Esophagus mucosa (tissue), 1 donor: ENCODE data around the gene MFSD6. TPM values are rescaled to one million over a fixed set of nuclear protein-coding genes. Genes with fewer than 3 reads are reported as not detected.
A peak's percentile ranks its signal among the peaks of the same experiment; 100 is the strongest.
"Not testable (repeated sequence)": the region's sequence is repeated elsewhere in the genome, so short reads cannot be mapped to it uniquely, and the experiment has no call there.

Experiments used
- ATAC-seq: fragments of 200-7000 bp; cut with Tn5 transposase; one replicate; pipeline ENCODE4 v1.9.1; 2020
- total RNA-seq: library from RNA; stranded (reverse); gene quantifications from one replicate; pipeline ENCODE4 v1.2.4, GENCODE V29; 2023
- donor health status: DM: yes; HTN: yes; CAD: no.

Gene MFSD6
- total RNA-seq, 1 donor from 2014 or later: 59.2 TPM

GRCh38 chr2:190467575-190468083, 59.5 kb downstream of the MFSD6 start:
- no peak for ATAC-seq

DNA sequence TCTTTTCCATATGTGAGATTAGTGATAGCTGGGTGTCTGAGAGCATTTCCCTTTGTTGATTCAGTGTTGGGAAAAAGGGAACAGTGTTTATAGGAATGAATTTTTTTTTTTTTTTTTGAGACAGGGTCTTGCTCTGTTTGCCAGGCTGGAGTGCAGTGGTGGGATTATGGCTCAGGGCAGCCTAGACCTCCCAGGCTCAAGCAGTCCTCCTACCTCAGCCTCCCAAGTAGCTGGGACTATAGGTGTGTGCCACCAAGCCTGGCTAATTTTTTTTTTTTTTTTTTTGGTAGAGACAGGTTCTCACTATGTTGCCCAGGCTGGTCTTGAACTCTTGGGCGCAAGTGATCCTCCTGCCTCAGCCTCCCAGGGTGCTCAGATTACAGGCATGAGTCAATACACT, 60.2 kb downstream of the MFSD6 start:
- ATAC-seq: not testable (repeated sequence)

GRCh38 chr2:190468814-190469569, 60.8 kb downstream of the MFSD6 start:
- peak; percentile 80 for ATAC-seq

DNA sequence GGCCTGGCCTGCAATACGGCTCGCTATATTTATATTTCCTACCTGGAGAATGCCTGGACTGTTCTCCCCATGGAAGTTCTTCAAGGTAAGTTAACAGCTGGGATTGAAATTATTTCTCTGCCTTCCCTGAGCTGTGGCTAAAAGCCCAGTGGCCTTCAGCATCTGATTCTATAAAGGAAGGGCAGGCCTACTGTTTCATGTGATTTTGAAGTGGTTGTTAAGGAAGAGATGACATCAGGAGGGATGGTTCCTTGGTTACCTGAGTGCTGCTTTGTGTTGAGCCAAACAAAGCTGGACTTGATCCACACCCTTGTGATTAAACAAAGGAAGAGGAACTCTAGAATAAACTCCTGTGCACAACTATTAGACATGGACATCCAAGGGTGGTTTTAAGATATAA, 61.6 kb downstream of the MFSD6 start:
- peak; percentile 96 for ATAC-seq

DNA sequence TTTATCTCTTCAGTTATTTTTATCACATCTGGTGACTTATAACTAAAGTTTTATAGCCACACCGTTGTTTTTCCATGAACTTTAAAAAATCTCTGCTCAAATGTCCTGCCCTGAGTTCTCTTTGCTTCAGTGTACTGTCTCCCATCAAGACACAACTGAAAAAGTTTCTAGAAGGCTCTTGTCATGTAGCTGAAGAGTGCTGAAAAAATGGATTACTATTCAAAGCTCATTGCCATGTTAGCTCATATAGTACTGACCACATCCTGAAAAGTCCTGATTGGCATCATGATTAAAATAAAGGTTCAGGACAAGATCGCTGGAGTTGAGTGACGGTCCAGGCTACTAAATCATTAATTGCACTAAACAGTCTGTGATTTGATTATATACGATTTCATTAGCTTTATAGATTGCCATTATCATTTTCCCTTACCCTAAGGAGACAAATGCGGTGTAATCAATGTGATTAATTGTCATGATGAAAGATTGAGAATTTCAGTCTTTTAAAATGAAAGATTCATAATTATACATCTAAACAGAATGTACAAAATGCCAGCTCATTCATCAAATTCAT, 62.2 kb downstream of the MFSD6 start:
- no peak for ATAC-seq

- no peak for ATAC-seq
Measured at GRCh38 chr2:190477661-190478454, 69.7 kb downstream of the MFSD6 start.

- no peak for ATAC-seq
Measured at GRCh38 chr2:190478572-190479195, 70.5 kb downstream of the MFSD6 start.

- ATAC-seq: no peak
Measured at GRCh38 chr2:190481339-190481738, 73.2 kb downstream of the MFSD6 start.

DNA sequence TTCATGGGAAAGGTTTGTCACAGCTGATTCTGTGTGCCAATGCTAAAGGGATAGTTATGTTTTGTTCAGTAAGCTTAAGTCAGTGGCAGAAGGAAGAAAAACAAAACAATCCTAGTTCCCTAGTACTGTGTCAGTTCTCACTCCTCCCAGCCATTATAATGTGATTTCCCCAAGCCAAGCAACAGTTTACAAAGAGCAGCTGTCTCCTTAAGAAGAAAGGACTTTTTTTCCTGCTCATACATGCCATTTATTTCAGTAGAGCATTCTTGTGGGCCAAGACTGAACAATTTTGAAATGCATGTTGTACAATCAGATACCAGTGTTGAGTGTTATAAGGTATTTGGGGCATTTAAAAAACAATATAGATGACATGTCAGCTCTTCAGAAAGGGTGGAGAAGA, 74.3 kb downstream of the MFSD6 start:
- ATAC-seq: no peak

DNA sequence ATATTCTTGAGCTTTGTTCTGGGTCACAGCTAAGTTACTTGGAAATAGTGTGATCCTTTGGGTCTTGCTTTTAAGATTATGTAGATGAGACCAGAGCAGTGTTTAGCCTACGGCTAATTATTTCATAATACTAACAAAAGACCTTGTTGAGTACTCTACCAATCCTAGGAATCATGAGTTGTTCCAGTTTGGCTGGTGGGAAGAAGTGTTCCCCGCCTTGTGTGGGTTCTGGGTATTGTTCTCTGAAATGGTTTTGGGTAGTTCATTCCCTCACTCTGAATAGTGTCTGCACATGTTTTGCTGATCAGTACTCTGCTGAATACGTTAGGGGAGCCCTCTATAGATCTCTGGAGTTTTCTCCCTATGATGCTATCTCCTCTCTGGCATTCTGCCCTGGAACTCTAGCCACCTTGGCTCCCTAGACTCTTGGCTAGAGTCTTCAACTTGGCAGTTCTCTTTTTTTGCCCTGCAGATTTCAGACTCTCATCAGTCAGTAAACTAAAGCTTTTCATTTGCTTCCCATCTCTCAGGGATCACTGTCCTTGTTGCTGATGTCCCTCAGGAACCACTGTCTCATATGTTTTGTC, 78.0 kb downstream of the MFSD6 start:
- ATAC-seq: peak; percentile 57

DNA sequence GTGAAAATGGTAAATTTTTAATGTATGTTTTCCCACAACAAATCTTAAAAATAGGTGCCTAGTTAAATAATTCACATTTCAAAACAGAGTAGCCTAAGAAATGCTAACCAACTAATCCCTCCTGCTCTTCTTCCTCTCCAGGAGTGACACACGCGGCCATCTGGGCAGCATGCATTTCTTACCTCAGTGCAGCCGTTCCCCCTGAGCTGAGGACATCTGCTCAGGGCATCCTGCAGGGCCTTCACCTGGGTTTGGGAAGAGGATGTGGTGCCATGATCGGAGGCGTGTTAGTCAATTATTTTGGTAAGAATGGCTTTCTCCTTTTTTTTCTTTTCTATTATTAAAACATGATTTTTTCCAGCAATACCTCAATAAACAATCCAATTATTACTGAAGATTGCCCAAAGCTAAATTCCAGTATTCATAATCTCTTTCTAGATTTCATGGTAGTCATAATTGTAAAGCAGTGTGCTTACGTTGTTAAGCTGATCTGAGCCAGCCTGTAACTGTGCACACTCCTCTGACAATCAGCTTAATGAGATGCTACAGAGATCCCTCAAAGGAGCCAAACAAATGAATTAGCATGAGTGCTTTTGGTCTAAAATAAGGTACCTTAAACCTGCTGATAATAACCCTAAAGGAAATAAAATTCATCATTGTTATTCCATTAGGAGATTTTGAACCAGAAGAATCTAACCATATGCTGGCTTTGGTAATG, 80.5 kb downstream of the MFSD6 start:
- ATAC-seq: no peak

DNA sequence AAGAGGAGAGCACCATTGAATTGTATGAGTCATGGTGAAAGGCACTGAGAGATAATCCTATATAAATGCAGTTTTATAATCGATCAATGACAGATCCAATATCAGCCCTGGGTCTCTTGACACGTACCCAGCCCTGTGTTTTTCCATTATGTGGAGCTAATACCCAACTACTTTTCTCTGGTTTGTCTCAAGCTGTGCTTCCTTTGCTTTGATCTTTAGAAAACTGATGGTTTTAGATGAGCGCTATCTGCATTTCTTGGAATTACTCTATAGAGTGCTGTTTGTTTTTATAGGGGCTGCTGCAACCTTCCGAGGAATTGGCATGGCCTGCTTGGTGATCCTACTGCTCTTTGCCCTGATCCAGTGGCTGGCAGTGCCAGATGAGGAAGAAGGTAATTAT, 81.3 kb downstream of the MFSD6 start:
- ATAC-seq: no peak

GRCh38 chr2:190490502-190490901, 82.3 kb downstream of the MFSD6 start:
- no peak for ATAC-seq

GRCh38 chr2:190493095-190493494, 84.9 kb downstream of the MFSD6 start:
- no peak for ATAC-seq

GRCh38 chr2:190494600-190495227, 86.6 kb downstream of the MFSD6 start:
- not testable (repeated sequence) for ATAC-seq

GRCh38 chr2:190497428-190497827, 89.3 kb downstream of the MFSD6 start:
- peak; percentile 99 for ATAC-seq

GRCh38 chr2:190499273-190499672, 91.1 kb downstream of the MFSD6 start:
- ATAC-seq: no peak

GRCh38 chr2:190500054-190500502, 91.9 kb downstream of the MFSD6 start:
- no peak for ATAC-seq

- ATAC-seq: no peak
Measured at GRCh38 chr2:190501231-190501630, 93.1 kb downstream of the MFSD6 start.

DNA sequence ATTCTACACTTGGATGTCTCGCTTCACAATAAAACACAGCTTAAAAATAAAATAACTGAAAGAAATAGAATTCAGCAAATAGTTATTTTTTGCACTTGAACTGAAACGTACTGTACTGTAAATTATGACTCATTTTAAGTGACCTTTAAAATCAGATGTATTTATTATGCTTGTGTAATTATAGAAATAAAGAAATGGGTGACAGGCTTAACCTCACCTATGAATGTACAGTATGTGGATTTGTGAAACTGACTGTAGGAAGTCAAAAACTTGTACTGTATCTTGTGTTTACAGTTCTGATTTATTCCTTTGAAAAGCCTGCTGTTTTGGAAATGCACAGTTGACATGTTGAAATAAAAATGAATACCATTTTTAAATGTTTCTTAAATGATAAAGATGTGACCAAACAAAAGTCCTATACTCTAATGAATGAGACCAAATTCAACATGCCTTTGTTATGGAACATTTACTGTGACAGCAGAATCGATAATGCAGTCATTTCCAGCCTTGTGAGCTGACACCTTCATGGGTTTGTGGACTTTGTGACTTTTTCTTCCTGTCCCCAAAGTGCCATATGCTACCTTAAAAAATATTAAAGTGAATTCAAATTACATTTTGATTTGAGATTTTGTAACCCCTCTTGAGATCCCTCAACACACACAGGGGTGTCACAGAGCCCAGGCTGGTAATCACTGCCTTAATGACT, 93.7 kb downstream of the MFSD6 start:
- no peak for ATAC-seq

- no peak for ATAC-seq
Measured at GRCh38 chr2:190503088-190503487, 94.9 kb downstream of the MFSD6 start.
